Activated T-cell treated with anti-CD3 and anti-CD28 coated beads, Interleukin-2, amount 50 U/mL, for 24 hours (primary cell): ENCODE data around the gene PSMD6.
A peak's percentile ranks its signal among the peaks of the same experiment; 100 is the strongest.

ENCODE experiments used
- DNase-seq: peaks from one replicate; pipeline ENCODE4 v3.0.0-alpha.2; 2020
- H3K27ac Mint-ChIP-seq: 2 replicates; pipeline ENCODE4 v1.8.0; 2020; ENCODE audit warnings: mild to moderate bottlenecking, mixed read lengths
- H3K27me3 Mint-ChIP-seq: 2 replicates; pipeline ENCODE4 v1.8.0; 2020; ENCODE audit warnings: mixed read lengths
- H3K36me3 Mint-ChIP-seq: 2 replicates; pipeline ENCODE4 v1.8.0; 2020; ENCODE audit warnings: low read depth, mixed read lengths
- H3K4me1 Mint-ChIP-seq: 2 replicates; pipeline ENCODE4 v1.8.0; 2020; ENCODE audit warnings: low read depth, mixed read lengths
- H3K4me3 Mint-ChIP-seq: 2 replicates; pipeline ENCODE4 v1.8.0; 2020; ENCODE audit warnings: mild to moderate bottlenecking, moderate library complexity, mixed read lengths
- H3K9me3 Mint-ChIP-seq: 2 replicates; pipeline ENCODE4 v1.8.0; 2020; ENCODE audit warnings: mixed read lengths

PSMD6 gene

DNA sequence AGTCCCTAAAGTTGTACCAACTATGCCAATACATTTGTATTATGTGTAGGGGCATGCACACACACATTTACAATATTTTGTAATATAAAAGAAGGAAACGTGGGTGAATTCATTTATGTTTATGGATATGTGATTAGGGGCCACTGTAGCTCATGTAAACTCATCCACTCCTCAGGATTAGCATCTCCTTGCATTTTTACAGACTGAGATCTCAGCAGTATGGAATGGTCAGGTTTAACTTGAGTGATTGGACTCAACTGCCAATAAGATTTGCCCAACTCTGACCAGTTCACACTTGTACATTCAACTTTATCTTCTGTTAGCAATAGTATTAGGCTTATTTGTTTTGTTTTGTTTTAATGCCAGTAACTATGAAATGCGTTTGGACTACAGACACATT lies 36.5 kb downstream of the PSMD6 start:
- Mint-ChIP-seq H3K9me3 (no peaks in the 10 kb centered on the region), H3K27me3 (no peaks in the 10 kb centered on the region), H3K36me3 (peaks cover 95% of the 10 kb centered on the region), H3K27ac (peak overlapping the region; percentile 50), H3K4me1 (peaks cover 38% of the 10 kb centered on the region), H3K4me3 (no peak overlapping the region)
- no peak for DNase-seq

DNA sequence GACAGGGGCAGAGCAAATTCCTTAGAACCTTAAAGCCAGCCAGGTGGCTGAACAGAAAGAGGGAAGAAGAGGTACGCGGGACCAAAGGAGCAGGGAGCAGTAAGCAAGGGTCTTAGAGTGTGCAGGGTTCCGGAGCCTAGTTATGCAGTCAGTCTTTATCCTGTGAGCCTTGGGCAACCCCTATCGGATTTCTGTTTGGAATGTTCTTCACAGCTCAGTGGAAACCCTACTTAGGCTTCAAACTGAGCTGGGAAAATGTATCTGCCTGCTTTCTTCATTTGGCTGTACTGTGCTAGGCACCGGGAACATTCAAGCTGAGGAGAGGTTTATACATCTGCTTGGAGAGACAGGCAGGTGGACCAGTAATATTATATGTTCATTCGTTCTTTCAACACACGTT lies 37.1 kb downstream of the PSMD6 start:
- Mint-ChIP-seq H3K27ac (peak overlapping the region; percentile 70), H3K9me3 (no peaks in the 10 kb centered on the region), H3K36me3 (peaks cover 95% of the 10 kb centered on the region), H3K4me3 (no peak overlapping the region), H3K27me3 (no peaks in the 10 kb centered on the region), H3K4me1 (peaks cover 42% of the 10 kb centered on the region)
- no peak for DNase-seq

- DNase-seq, result no peak
- Mint-ChIP-seq H3K27ac (peak overlapping the region; percentile 80), H3K4me3 (no peak overlapping the region), H3K36me3 (peaks cover 93% of the 10 kb centered on the region), H3K27me3 (no peaks in the 10 kb centered on the region), H3K9me3 (no peaks in the 10 kb centered on the region), H3K4me1 (peaks cover 59% of the 10 kb centered on the region)
Observed at GRCh38 chr3:63984391-63984790, 38.9 kb downstream of the PSMD6 start.

GRCh38 chr3:63981980-63982379 lies 41.3 kb downstream of the PSMD6 start:
- Mint-ChIP-seq H3K4me3 (no peak overlapping the region), H3K36me3 (peaks cover 70% of the 10 kb centered on the region), H3K27me3 (no peaks in the 10 kb centered on the region), H3K4me1 (peaks cover 81% of the 10 kb centered on the region), H3K27ac (peak overlapping the region; percentile 93), H3K9me3 (no peaks in the 10 kb centered on the region)
- DNase-seq, result no peak

DNA sequence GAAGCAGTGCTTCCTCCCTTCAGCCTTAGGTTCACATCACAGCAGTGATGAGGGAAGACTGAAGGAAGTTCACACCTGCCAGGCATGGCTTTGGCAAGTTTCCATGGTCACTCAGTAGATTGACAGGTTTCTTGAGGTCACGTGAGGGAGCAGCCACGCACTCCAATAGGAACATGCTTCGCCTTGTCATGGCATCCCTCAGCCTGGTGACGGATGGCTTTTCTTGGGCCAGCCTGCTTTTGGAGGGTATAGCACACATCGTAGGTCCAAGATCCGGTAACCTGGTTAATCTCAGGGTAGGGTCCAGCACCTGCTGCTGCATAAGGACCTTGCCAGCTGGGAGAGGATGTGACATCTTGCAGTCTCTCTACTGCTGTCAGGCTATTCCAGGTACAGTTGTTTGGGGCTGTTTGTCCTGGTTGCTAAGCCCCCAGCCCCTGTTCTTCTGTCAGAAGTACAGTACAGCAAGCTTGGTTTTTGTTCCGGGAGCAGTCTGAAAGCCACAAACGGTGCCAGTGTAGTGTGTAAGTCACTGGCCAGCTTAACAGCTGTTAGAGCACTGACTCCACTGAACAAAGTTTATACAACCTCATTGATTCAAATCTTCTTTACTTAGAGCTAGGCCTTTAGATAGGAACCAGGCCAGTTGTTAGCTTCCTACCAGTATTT lies 42.3 kb downstream of the PSMD6 start:
- Mint-ChIP-seq H3K27ac (peak overlapping the region; percentile 93), H3K4me1 (peaks cover 88% of the 10 kb centered on the region), H3K9me3 (no peaks in the 10 kb centered on the region), H3K4me3 (no peak overlapping the region), H3K36me3 (peaks cover 68% of the 10 kb centered on the region), H3K27me3 (no peaks in the 10 kb centered on the region)
- DNase-seq, result no peak

- no peak for DNase-seq
- H3K36me3 Mint-ChIP-seq, result peaks cover 63% of the 10 kb centered on the region
- H3K27ac Mint-ChIP-seq, result peak overlapping the region; percentile 93
- H3K9me3 Mint-ChIP-seq, result no peaks in the 10 kb centered on the region
- peak overlapping the region; percentile 64 for H3K4me3 Mint-ChIP-seq
- H3K27me3 Mint-ChIP-seq, result no peaks in the 10 kb centered on the region
- H3K4me1 Mint-ChIP-seq, result peaks cover 87% of the 10 kb centered on the region
Observed at GRCh38 chr3:63980019-63980418, 43.3 kb downstream of the PSMD6 start.

GRCh38 chr3:63979093-63979885 lies 44.0 kb downstream of the PSMD6 start:
- H3K27me3 Mint-ChIP-seq, result no peaks in the 10 kb centered on the region
- peaks cover 89% of the 10 kb centered on the region for H3K4me1 Mint-ChIP-seq
- DNase-seq, result no peak
- H3K9me3 Mint-ChIP-seq, result no peaks in the 10 kb centered on the region
- H3K27ac Mint-ChIP-seq, result peak overlapping the region; percentile 93
- peak overlapping the region; percentile 64 for H3K4me3 Mint-ChIP-seq
- peaks cover 63% of the 10 kb centered on the region for H3K36me3 Mint-ChIP-seq

GRCh38 chr3:63977893-63978292 lies 45.4 kb downstream of the PSMD6 start:
- H3K36me3 Mint-ChIP-seq, result peaks cover 67% of the 10 kb centered on the region
- no peak for DNase-seq
- H3K27ac Mint-ChIP-seq, result peak overlapping the region; percentile 93
- H3K4me1 Mint-ChIP-seq, result peaks cover 98% of the 10 kb centered on the region
- H3K9me3 Mint-ChIP-seq, result no peaks in the 10 kb centered on the region
- no peaks in the 10 kb centered on the region for H3K27me3 Mint-ChIP-seq
- H3K4me3 Mint-ChIP-seq, result peak overlapping the region; percentile 64

DNA sequence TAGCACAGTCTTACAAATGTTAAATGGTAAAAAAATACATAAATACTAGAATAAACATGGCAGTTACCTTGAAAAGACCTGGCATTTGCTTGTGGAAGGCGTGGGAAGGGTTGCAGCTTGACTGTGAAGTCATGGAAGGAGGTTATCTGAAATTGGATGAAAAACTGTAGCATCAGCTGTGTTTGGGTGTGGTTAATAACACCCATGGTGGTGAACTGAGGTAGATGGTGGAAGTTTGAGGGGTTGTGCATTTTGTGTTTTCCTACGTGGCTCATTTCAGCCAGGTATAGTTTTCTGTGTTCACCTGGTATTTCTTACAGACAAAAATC lies 46.5 kb downstream of the PSMD6 start:
- Mint-ChIP-seq H3K36me3 (peaks cover 64% of the 10 kb centered on the region), H3K4me1 (peaks cover 98% of the 10 kb centered on the region), H3K4me3 (no peak overlapping the region)

GRCh38 chr3:63976161-63976871 lies 47.0 kb downstream of the PSMD6 start:
- Mint-ChIP-seq H3K27me3 (no peaks in the 10 kb centered on the region), H3K4me3 (no peak overlapping the region), H3K36me3 (peaks cover 59% of the 10 kb centered on the region), H3K9me3 (no peaks in the 10 kb centered on the region), H3K27ac (peak overlapping the region; percentile 93), H3K4me1 (peaks cover 96% of the 10 kb centered on the region)
- no peak for DNase-seq

More for the DNA sequence above, 46.5 kb downstream of the PSMD6 start:
- no peak for DNase-seq
- Mint-ChIP-seq H3K27me3 (no peaks in the 10 kb centered on the region), H3K27ac (peak overlapping the region; percentile 93), H3K9me3 (no peaks in the 10 kb centered on the region)

- no peaks in the 10 kb centered on the region for H3K27me3 Mint-ChIP-seq
- peaks cover 96% of the 10 kb centered on the region for H3K4me1 Mint-ChIP-seq
- H3K9me3 Mint-ChIP-seq, result no peaks in the 10 kb centered on the region
- H3K36me3 Mint-ChIP-seq, result peaks cover 53% of the 10 kb centered on the region
- DNase-seq, result no peak
- H3K4me3 Mint-ChIP-seq, result peak overlapping the region; percentile 1
- peak overlapping the region; percentile 90 for H3K27ac Mint-ChIP-seq
Observed at GRCh38 chr3:63975723-63976122, 47.6 kb downstream of the PSMD6 start.

DNA sequence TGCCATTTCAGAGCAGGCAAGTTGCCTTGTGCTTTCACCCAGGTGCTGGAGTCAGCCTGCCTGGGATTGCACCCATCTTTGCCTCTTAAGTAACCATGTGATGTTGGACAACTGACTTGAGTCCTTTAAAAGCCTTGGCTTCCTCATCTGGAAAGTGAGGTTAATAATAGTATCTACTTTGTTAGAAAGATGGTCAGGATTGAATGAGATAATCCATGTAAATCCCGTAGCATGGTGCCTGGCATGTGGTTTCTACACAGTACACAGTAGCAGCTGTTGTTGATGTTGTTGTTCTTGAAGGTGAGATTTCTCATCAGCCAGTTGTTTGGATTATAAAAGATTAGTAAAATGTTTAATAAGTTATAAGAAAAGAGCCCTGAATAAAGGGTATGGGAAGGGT lies 48.8 kb downstream of the PSMD6 start:
- H3K27me3 Mint-ChIP-seq, result no peaks in the 10 kb centered on the region
- H3K4me3 Mint-ChIP-seq, result peak overlapping the region; percentile 6
- peak overlapping the region; percentile 92 for H3K27ac Mint-ChIP-seq
- peaks cover 44% of the 10 kb centered on the region for H3K36me3 Mint-ChIP-seq
- no peak for DNase-seq
- H3K4me1 Mint-ChIP-seq, result peaks cover 96% of the 10 kb centered on the region
- H3K9me3 Mint-ChIP-seq, result no peaks in the 10 kb centered on the region

GRCh38 chr3:63973406-63973805 lies 49.9 kb downstream of the PSMD6 start:
- DNase-seq, result no peak
- Mint-ChIP-seq H3K27me3 (no peaks in the 10 kb centered on the region), H3K27ac (peak overlapping the region; percentile 92), H3K4me1 (peaks cover 96% of the 10 kb centered on the region), H3K36me3 (peaks cover 44% of the 10 kb centered on the region), H3K4me3 (no peak overlapping the region), H3K9me3 (no peaks in the 10 kb centered on the region)

DNA sequence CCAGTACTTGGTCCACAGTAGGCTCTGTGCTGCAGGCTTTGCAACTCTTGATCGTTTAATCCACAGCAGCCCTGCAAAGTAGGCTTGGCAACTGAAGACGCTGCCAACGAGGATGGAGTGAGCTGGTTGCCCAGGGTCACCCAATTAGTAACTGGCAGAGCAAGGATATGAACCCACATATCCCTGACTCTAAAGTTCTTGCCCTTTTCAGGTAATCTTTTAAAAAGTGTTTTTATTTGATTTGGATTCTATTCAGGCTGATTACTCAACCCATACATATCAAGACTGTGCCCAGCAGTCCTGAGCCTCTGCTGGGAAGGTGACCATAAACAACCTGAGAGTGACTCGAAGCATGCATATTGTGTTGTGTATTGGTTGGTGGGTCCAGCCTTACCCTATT lies 50.3 kb downstream of the PSMD6 start:
- H3K27ac Mint-ChIP-seq, result peak overlapping the region; percentile 92
- peaks cover 44% of the 10 kb centered on the region for H3K36me3 Mint-ChIP-seq
- H3K27me3 Mint-ChIP-seq, result no peaks in the 10 kb centered on the region
- H3K4me1 Mint-ChIP-seq, result peaks cover 96% of the 10 kb centered on the region
- no peaks in the 10 kb centered on the region for H3K9me3 Mint-ChIP-seq
- no peak for DNase-seq
- peak overlapping the region; percentile 44 for H3K4me3 Mint-ChIP-seq

DNA sequence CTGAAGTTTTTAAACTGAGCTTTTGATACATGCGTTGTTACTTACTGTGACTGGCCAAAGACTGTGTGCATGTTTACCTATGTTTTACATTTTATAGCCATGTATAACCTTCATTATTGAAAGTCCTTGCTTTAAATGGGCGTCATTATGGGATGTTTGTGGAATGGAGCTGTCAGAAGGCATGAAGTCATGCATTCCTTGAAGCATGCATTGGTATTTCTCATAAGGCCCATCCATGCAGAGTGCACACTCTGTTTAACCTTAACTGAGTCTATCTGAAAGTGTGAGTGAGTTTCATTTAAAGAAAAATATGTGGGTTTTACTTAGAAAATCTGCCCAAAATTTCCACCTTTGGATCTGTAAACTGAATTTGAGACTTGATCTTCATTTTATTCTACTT lies 51.1 kb downstream of the PSMD6 start:
- no peaks in the 10 kb centered on the region for H3K27me3 Mint-ChIP-seq
- peaks cover 43% of the 10 kb centered on the region for H3K36me3 Mint-ChIP-seq
- H3K4me3 Mint-ChIP-seq, result peak overlapping the region; percentile 44
- peak overlapping the region; percentile 92 for H3K27ac Mint-ChIP-seq
- DNase-seq, result no peak
- no peaks in the 10 kb centered on the region for H3K9me3 Mint-ChIP-seq
- peaks cover 95% of the 10 kb centered on the region for H3K4me1 Mint-ChIP-seq
